ENCODE measurements around the gene NR2C2. TPM values are rescaled to one million over a fixed set of nuclear protein-coding genes. Genes with fewer than 3 reads are reported as not detected.

The NR2C2 gene
- polyA plus RNA-seq, 1 donor, result 51.0 TPM

GRCh38 chr3:14907043-14907966, 40.1 kb upstream of the NR2C2 start:
- H3K9me3 ChIP-seq (ENCODE audit: control insufficient read depth, low read depth, low read length), result peaks cover 4% of the 10 kb centered on the region
- H3K27ac ChIP-seq (ENCODE audit: low read length), result no peak overlapping the region
- no peaks in the 10 kb centered on the region for H3K36me3 ChIP-seq (ENCODE audit: control insufficient read depth, insufficient read depth, low read length)
- H3K4me1 ChIP-seq (ENCODE audit: control insufficient read depth, insufficient read depth, low read length), result no peaks in the 10 kb centered on the region
- no peaks in the 10 kb centered on the region for H3K27me3 ChIP-seq (ENCODE audit: control insufficient read depth, insufficient read depth, low read length)
- H3K4me3 ChIP-seq (ENCODE audit: low read length), result no peak overlapping the region
- DNase-seq, result no peak
- 100% methylated on average over 1 of the region's 18 CpGs for WGBS (ENCODE audit: insufficient coverage, low lambda C conversion rate)

- Histone ChIP-seq H3K27me3 (ENCODE audit: control insufficient read depth, insufficient read depth, low read length) (peaks cover 8% of the 10 kb centered on the region), H3K36me3 (ENCODE audit: control insufficient read depth, insufficient read depth, low read length) (no peaks in the 10 kb centered on the region), H3K4me1 (ENCODE audit: control insufficient read depth, insufficient read depth, low read length) (no peaks in the 10 kb centered on the region), H3K27ac (ENCODE audit: low read length) (no peak overlapping the region), H3K9me3 (ENCODE audit: control insufficient read depth, low read depth, low read length) (peaks cover 4% of the 10 kb centered on the region), H3K4me3 (ENCODE audit: low read length) (no peak overlapping the region)
- no peak for DNase-seq
- WGBS (ENCODE audit: insufficient coverage, low lambda C conversion rate), result 100% methylated on average over 1 of the region's 5 CpGs
Measured at GRCh38 chr3:14909250-14909649, 38.1 kb upstream of the NR2C2 start.

- Histone ChIP-seq H3K4me1 (ENCODE audit: control insufficient read depth, insufficient read depth, low read length) (no peaks in the 10 kb centered on the region), H3K27me3 (ENCODE audit: control insufficient read depth, insufficient read depth, low read length) (peaks cover 12% of the 10 kb centered on the region), H3K27ac (ENCODE audit: low read length) (no peak overlapping the region), H3K4me3 (ENCODE audit: low read length) (no peak overlapping the region), H3K36me3 (ENCODE audit: control insufficient read depth, insufficient read depth, low read length) (no peaks in the 10 kb centered on the region), H3K9me3 (ENCODE audit: control insufficient read depth, low read depth, low read length) (no peaks in the 10 kb centered on the region)
- DNase-seq, result no peak
- WGBS (ENCODE audit: insufficient coverage, low lambda C conversion rate), result 50% methylated on average over 2 of the region's 11 CpGs
Measured at GRCh38 chr3:14911651-14912050, 35.7 kb upstream of the NR2C2 start.

- Histone ChIP-seq H3K9me3 (ENCODE audit: control insufficient read depth, low read depth, low read length) (no peaks in the 10 kb centered on the region), H3K36me3 (ENCODE audit: control insufficient read depth, insufficient read depth, low read length) (no peaks in the 10 kb centered on the region), H3K4me1 (ENCODE audit: control insufficient read depth, insufficient read depth, low read length) (no peaks in the 10 kb centered on the region), H3K27me3 (ENCODE audit: control insufficient read depth, insufficient read depth, low read length) (peaks cover 12% of the 10 kb centered on the region), H3K27ac (ENCODE audit: low read length) (no peak overlapping the region), H3K4me3 (ENCODE audit: low read length) (no peak overlapping the region)
- no CpG with 5 or more reads among the region's 10 CpGs for WGBS (ENCODE audit: insufficient coverage, low lambda C conversion rate)
- DNase-seq, result no peak
Measured at GRCh38 chr3:14913071-14913925, 34.1 kb upstream of the NR2C2 start.

GRCh38 chr3:14913926-14914778, 33.2 kb upstream of the NR2C2 start:
- no peak overlapping the region for H3K4me3 ChIP-seq (ENCODE audit: low read length)
- H3K9me3 ChIP-seq (ENCODE audit: control insufficient read depth, low read depth, low read length), result no peaks in the 10 kb centered on the region
- no peaks in the 10 kb centered on the region for H3K36me3 ChIP-seq (ENCODE audit: control insufficient read depth, insufficient read depth, low read length)
- WGBS (ENCODE audit: insufficient coverage, low lambda C conversion rate), result no CpG with 5 or more reads among the region's 14 CpGs
- no peaks in the 10 kb centered on the region for H3K4me1 ChIP-seq (ENCODE audit: control insufficient read depth, insufficient read depth, low read length)
- no peak overlapping the region for H3K27ac ChIP-seq (ENCODE audit: low read length)
- H3K27me3 ChIP-seq (ENCODE audit: control insufficient read depth, insufficient read depth, low read length), result peaks cover 12% of the 10 kb centered on the region
- DNase-seq, result no peak

- Histone ChIP-seq H3K4me3 (ENCODE audit: low read length) (no peak overlapping the region), H3K4me1 (ENCODE audit: control insufficient read depth, insufficient read depth, low read length) (no peaks in the 10 kb centered on the region), H3K27me3 (ENCODE audit: control insufficient read depth, insufficient read depth, low read length) (peaks cover 12% of the 10 kb centered on the region), H3K27ac (ENCODE audit: low read length) (no peak overlapping the region), H3K36me3 (ENCODE audit: control insufficient read depth, insufficient read depth, low read length) (no peaks in the 10 kb centered on the region), H3K9me3 (ENCODE audit: control insufficient read depth, low read depth, low read length) (no peaks in the 10 kb centered on the region)
- DNase-seq, result no peak
- 40% methylated on average over 1 of the region's 6 CpGs for WGBS (ENCODE audit: insufficient coverage, low lambda C conversion rate)
Measured at GRCh38 chr3:14914779-14915117, 32.6 kb upstream of the NR2C2 start.

- Histone ChIP-seq H3K4me1 (ENCODE audit: control insufficient read depth, insufficient read depth, low read length) (no peaks in the 10 kb centered on the region), H3K36me3 (ENCODE audit: control insufficient read depth, insufficient read depth, low read length) (no peaks in the 10 kb centered on the region), H3K27me3 (ENCODE audit: control insufficient read depth, insufficient read depth, low read length) (peaks cover 12% of the 10 kb centered on the region), H3K27ac (ENCODE audit: low read length) (no peak overlapping the region), H3K9me3 (ENCODE audit: control insufficient read depth, low read depth, low read length) (no peaks in the 10 kb centered on the region), H3K4me3 (ENCODE audit: low read length) (no peak overlapping the region)
- WGBS (ENCODE audit: insufficient coverage, low lambda C conversion rate), result no CpG with 5 or more reads among the region's 3 CpGs
- DNase-seq, result no peak
Measured at GRCh38 chr3:14915636-14916222, 31.7 kb upstream of the NR2C2 start.

GRCh38 chr3:14918356-14918860, 29.0 kb upstream of the NR2C2 start:
- no peak for DNase-seq

GRCh38 chr3:14920536-14920935, 26.8 kb upstream of the NR2C2 start:
- no CpG with 5 or more reads among the region's 5 CpGs for WGBS (ENCODE audit: insufficient coverage, low lambda C conversion rate)
- no peak for DNase-seq
- H3K4me1 ChIP-seq (ENCODE audit: control insufficient read depth, insufficient read depth, low read length), result no peaks in the 10 kb centered on the region
- H3K27me3 ChIP-seq (ENCODE audit: control insufficient read depth, insufficient read depth, low read length), result no peaks in the 10 kb centered on the region
- H3K4me3 ChIP-seq (ENCODE audit: low read length), result no peak overlapping the region
- no peak overlapping the region for H3K27ac ChIP-seq (ENCODE audit: low read length)
- H3K9me3 ChIP-seq (ENCODE audit: control insufficient read depth, low read depth, low read length), result no peaks in the 10 kb centered on the region
- no peaks in the 10 kb centered on the region for H3K36me3 ChIP-seq (ENCODE audit: control insufficient read depth, insufficient read depth, low read length)

More at GRCh38 chr3:14918356-14918860, 29.0 kb upstream of the NR2C2 start:
- no peaks in the 10 kb centered on the region for H3K9me3 ChIP-seq (ENCODE audit: control insufficient read depth, low read depth, low read length)
- no peak overlapping the region for H3K27ac ChIP-seq (ENCODE audit: low read length)
- H3K27me3 ChIP-seq (ENCODE audit: control insufficient read depth, insufficient read depth, low read length), result peaks cover 9% of the 10 kb centered on the region
- H3K36me3 ChIP-seq (ENCODE audit: control insufficient read depth, insufficient read depth, low read length), result no peaks in the 10 kb centered on the region
- no peaks in the 10 kb centered on the region for H3K4me1 ChIP-seq (ENCODE audit: control insufficient read depth, insufficient read depth, low read length)
- no CpG with 5 or more reads among the region's 13 CpGs for WGBS (ENCODE audit: insufficient coverage, low lambda C conversion rate)
- H3K4me3 ChIP-seq (ENCODE audit: low read length), result no peak overlapping the region

Data from large intestine (tissue), 3 donors.